BJ (cell line): Measurements from ENCODE around the gene SPRY2. TPM values are rescaled to one million over a fixed set of nuclear protein-coding genes. Genes with fewer than 3 reads are reported as not detected.

Experiments used
- CTCF ChIA-PET: fragments of 350-600 bp; formaldehyde crosslinking; extraction: SDS; loops from one replicate; lab custom pipeline; 2021; ENCODE audit warnings: antibody characterized with exemption, inconsistent platforms; lab: Yijun Ruan, JAX
- POLR2A ChIA-PET: fragments of 300-600 bp; sonication (Branson Sonifier 250); formaldehyde crosslinking; extraction: SDS; loops from one replicate; lab custom pipeline; 2021; ENCODE audit warnings: antibody characterized with exemption; lab: Charles Lee
- DNase-seq: peaks from one replicate; pipeline ENCODE4 v3.0.0-alpha.2; 2011; ENCODE audit warnings: low read depth
- H3K27me3 ChIP-seq: 2 replicates; pipeline ENCODE4 v1.6.0; 2011; ENCODE audit warnings: low read length; ENCODE audit not compliant: control insufficient read depth, insufficient read depth
- H3K36me3 ChIP-seq: 2 replicates; pipeline ENCODE4 v1.5.1; 2011; ENCODE audit warnings: low read length; ENCODE audit not compliant: control insufficient read depth, insufficient read depth
- H3K4me3 ChIP-seq: 2 replicates; pipeline ENCODE4 v1.5.1; 2011; ENCODE audit warnings: low read depth, mild to moderate bottlenecking, control low read depth, low read length
- CTCF ChIP-seq: IDR thresholded peaks from 2 replicates; pipeline ENCODE4 v1.5.1; 2011; ENCODE audit warnings: low read depth, mild to moderate bottlenecking, control low read depth, inconsistent platforms, low read length, moderate library complexity; ENCODE audit not compliant: insufficient read depth
- polyA plus RNA-seq: library from polyadenylated mRNA; depleted of rRNA; stranded (reverse); fragments of >200 nt; gene quantifications from 2 replicates; pipeline ENCODE4 v1.2.3, GENCODE V29; 2011

The SPRY2 gene
- polyA plus RNA-seq, 1 experiment = 21.0 TPM

- ChIA-PET POLR2A (no interaction called here), CTCF (interaction anchor here (1.4 kb wide), 1 partner anchor 28 kb away, joined by 3 read pairs; no protein-coding TSS in a partner anchor)
- no peak for DNase-seq
- no peak for TF ChIP-seq CTCF
- Histone ChIP-seq H3K4me3 (no peak overlapping the region), H3K36me3 (no peaks in the 10 kb centered on the region), H3K27me3 (no peaks in the 10 kb centered on the region)
Observed at GRCh38 chr13:80314711-80315653, 25.9 kb downstream of the SPRY2 start.

GRCh38 chr13:80313668-80314256 lies 27.2 kb downstream of the SPRY2 start:
- DNase-seq = no peak
- CTCF ChIA-PET = interaction anchor here (1.4 kb wide), 1 partner anchor 29 kb away, joined by 3 read pairs; no protein-coding TSS in a partner anchor

GRCh38 chr13:80312967-80313366 lies 28.0 kb downstream of the SPRY2 start:
- no peak overlapping the region for H3K4me3 ChIP-seq
- no peaks in the 10 kb centered on the region for H3K36me3 ChIP-seq
- ChIA-PET CTCF (no interaction called here), POLR2A (no interaction called here)
- no peak for DNase-seq
- no peaks in the 10 kb centered on the region for H3K27me3 ChIP-seq
- no peak for TF ChIP-seq CTCF

More at GRCh38 chr13:80313668-80314256, 27.2 kb downstream of the SPRY2 start:
- H3K36me3 ChIP-seq = no peaks in the 10 kb centered on the region
- H3K27me3 ChIP-seq = no peaks in the 10 kb centered on the region
- TF ChIP-seq CTCF = no peak
- POLR2A ChIA-PET = no interaction called here
- no peak overlapping the region for H3K4me3 ChIP-seq

GRCh38 chr13:80312012-80312704 lies 28.8 kb downstream of the SPRY2 start:
- no peak for DNase-seq
- no peaks in the 10 kb centered on the region for H3K36me3 ChIP-seq
- ChIA-PET CTCF (interaction anchor here (0.7 kb wide), 2 partner anchors 30 to 55 kb away, joined by 3 to 4 read pairs; no protein-coding TSS in a partner anchor), POLR2A (no interaction called here)
- TF ChIP-seq CTCF = no peak
- H3K27me3 ChIP-seq = no peaks in the 10 kb centered on the region
- no peak overlapping the region for H3K4me3 ChIP-seq
